NCI-H446 (cell line): ENCODE data around the gene ARHGEF4.

ENCODE experiments used
- DNase-seq, 2 experiments: peaks; one replicate each; lab custom pipeline; 2025; lab: John Stamatoyannopoulos, UW

The ARHGEF4 gene

GRCh38 chr2:130850788-130851623 is 14.3 kb downstream of the ARHGEF4 start:
- DNase-seq: no peak

DNA sequence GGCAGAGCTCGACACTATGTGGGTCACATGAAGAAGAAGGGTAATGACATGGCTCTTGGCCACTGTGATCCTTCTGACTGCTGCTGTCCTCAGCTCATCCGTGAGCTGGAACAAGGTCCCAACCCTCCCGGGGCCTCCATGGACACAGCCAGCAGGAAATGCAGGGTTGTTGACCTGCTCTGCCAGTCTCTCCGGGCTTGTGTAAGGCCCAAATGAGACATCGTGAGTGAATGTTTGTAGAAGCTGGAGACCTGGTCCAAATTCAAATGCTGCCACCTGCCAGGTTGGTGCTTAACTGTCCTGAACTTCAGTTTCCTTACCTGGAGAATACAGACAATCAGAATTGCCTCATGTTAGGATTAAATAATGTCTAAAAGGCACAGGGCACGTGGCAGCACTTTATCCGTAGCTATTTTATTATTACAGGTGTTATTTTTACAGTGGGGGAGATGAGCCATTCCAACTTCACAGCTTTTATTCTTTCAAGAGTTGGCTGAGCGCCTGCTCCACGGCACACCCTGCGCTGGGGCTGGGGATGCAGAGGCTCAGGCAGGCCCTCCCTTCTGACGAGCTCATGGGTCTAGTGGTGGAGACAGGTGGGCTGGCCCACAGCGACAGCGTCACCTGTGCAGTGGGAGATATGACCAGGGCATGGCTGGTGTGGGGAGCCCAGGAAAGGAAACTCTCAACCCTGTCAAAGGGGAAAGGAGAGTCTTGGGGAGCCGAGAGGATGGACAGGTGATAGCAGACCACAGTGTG is 15.1 kb downstream of the ARHGEF4 start:
- no peak for DNase-seq

DNA sequence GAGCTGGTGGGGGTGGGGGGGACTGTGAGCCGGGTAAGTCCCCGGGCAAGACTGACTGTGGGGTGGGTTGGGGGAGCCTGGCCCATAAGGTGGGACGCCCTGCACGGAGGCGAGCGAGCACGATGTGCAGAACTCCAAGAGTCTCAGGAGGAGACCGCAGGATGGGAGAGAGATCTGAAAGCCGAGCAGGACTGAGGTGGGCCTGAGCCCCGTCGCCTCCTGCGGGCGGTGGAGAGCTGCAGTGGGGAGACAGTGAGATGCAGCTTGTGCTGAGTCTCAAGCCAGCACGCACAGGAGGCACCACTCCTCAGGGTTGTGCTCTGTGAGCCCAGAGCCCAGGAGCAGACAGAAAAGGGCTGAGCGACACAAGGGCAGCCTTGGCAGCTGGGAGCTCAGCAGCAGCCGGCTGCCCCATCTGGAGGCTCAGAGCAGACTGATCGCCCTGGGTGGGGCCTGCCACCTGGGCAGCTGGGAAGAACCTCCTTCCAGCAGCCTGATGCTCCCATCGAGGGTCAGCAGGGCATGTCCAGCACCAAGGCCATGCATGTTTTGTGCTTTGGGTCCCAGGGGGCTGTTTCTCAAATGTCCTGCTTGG is 15.9 kb downstream of the ARHGEF4 start:
- DNase-seq: peak in 1 of 2 experiments; percentile 13

- DNase-seq: no peak
Measured at GRCh38 chr2:130853391-130853790, 16.7 kb downstream of the ARHGEF4 start.

GRCh38 chr2:130854301-130854700 is 17.6 kb downstream of the ARHGEF4 start:
- no peak for DNase-seq

DNA sequence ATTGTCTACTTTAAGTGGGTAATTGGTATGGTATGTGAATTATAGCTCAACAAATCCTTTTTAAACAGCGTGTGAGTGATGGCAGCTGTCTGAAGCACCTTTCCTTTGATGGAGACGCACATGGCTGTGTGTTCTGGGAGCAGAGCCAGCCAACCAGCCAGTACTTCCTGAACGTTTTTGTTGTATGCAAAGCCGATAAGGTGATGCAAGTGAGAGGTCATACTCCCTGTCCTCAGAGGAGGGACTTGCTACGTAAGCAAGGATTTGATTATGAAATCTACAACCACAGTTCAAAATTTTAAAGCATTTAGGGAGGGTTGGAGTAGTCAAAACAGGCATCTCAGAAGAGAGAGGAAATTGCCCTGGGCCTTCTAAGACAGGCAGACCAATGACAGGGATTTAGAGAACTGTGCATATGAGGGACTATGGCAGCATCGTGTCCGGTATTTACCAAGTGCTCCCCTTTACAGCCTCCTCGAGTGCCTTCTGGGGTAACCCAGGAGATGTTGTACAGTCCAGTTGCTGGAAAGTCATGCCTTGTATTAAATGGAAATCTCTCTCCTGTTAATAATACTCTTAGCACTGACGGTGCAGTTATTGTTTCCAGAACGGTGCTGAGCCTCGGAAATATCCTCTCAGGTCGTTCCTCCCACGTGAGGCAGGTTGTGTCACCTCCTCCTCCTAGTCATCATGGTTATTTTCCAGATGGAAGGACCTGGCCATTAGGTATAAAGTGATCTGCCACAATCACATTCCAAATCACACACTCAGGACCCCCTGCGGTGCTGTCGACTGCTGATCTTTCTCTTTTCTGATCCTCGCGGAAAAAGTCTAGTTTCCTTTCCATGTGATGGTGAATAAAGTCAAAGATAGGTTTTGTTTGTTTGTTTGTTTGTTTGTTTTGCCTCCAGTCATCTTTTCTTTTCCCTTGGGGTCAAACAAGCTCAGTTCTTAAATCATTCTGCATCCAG is 28.4 kb downstream of the ARHGEF4 start:
- DNase-seq: no peak

GRCh38 chr2:130869441-130870160 is 32.9 kb downstream of the ARHGEF4 start:
- no peak for DNase-seq

DNA sequence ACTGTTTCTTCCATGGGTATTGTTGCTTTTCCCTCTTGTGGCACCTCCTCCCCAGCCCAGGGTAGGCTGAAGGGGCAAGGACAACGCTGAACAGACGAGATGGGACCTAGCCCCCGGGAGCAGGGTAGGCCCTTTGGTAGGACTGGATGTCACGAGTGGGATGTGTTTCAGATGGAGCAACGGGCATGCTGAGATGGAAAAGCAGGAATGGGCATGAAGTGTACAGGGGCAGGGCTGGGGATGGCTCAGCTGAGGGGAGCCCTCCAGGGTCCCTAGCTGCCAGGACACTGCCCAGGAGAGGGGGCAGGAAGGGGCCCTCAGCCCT is 33.4 kb downstream of the ARHGEF4 start:
- no peak for DNase-seq

DNA sequence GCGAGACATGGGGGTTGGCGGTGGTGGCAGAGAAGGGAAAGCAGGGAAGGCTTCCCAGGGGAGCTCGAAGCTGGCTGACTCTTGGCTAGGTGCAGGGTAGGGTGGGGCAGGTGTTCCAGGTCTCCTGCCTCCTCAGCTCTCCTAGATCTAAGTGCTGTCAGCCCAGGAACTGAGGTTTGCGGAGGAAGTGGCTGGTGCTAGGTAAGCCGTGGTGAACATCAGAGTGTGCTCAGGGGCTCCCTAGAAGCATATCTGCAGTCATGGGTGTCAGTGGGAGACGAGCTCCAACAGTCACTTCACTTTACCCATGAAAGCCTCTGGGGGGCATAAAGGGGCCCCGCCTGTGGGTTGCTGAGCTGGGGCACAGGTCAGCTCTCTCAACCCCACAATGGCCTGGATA is 34.1 kb downstream of the ARHGEF4 start:
- DNase-seq: no peak

DNA sequence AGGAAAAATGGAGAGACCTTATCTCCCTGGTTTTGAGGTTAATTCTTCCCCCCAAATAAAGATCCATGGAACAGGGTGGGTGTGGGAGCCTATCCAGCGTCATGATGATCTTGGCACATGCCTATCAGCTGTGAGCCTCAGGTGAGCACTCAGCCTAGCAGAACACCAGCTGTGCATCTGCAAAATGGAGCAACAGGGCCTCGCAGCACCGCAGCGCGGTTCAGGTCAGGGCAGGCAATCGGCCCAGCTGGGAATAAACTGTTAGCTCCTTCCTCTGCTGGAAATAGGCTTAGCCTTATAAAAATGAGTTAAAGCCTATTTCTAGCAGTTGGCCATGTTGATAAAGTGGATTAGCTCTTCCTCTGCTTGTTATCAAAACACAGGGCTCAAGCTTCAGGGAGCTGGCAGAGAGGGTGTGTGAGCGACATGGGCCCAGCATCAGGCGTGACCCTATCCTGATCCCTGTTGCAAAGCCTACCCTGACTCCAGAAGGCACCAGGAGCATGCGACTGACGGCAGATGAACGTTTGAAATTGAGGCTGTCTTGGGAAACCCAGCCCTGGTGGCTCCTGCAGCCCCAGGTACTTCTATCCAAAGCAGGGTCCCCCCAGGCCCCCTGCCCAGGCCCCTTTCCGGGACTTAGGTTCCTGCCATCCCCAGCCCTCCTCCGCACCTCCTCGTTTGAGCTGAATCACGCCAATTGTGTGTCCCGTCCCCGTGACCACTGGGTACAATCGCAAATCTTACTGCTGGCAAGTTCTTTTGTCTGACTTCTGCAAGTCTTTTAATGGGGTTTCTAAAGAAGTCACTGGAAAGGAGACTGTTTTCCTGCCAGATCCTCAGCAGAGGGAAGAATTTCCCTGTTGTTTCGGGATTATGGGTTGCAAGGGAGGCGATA is 35.4 kb downstream of the ARHGEF4 start:
- no peak for DNase-seq

DNA sequence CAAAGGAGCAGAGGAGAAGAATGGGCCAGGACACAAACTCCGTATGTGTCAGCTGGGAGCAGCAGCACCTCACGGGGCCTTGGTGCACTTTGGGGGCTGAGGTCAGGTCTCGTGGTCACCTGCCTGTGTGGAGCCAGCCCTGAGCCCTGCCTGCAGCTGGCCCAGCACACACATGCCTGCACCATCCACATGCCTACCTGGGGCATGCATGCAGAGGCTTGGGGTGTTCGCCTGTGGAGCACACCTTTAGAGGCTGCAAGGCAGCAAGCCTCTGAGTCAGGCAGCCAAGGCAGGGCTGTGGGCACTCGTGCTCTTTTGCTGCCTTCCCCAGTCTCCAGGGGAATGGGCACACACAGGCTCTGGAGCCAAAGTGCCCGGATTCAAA is 36.0 kb downstream of the ARHGEF4 start:
- DNase-seq: no peak

DNA sequence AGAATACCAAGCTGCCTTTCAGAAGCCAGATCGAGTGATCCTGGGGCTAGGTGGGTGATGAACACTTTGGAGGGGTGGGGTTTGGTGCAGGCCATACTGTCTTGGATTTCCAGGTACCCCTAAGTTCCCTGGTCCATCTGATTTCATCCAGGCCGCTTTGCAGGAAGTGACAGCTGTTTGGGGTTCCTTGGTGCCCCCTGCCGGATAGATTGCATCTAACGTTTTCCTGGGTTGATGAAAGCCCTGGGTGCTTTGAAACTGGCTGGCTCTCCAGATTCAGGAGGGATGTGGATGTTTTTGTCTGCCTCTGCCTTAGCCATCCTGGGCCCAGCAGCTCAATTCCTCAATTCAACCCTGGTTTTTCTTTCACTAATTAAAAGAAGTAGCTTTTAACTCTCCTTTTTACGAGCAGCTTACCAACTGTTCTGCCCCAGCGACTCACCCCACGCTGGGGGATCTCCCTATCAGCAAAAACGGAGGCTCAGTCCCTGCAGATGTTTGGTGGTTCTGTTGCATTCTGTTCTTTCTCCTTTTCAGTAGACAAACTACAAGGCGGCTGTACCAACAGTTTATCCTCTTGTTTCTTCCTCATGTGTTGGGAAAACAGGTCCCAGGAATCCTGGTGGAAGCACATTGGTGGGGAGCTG is 37.1 kb downstream of the ARHGEF4 start:
- DNase-seq: peak; percentile 23 to 48

- no peak for DNase-seq
Measured at GRCh38 chr2:130874512-130874911, 37.8 kb downstream of the ARHGEF4 start.

- DNase-seq: no peak
Measured at GRCh38 chr2:130875935-130876334, 39.2 kb downstream of the ARHGEF4 start.

GRCh38 chr2:130877258-130877657 is 40.5 kb downstream of the ARHGEF4 start:
- no peak for DNase-seq

GRCh38 chr2:130878316-130878715 is 41.6 kb downstream of the ARHGEF4 start:
- no peak for DNase-seq

DNA sequence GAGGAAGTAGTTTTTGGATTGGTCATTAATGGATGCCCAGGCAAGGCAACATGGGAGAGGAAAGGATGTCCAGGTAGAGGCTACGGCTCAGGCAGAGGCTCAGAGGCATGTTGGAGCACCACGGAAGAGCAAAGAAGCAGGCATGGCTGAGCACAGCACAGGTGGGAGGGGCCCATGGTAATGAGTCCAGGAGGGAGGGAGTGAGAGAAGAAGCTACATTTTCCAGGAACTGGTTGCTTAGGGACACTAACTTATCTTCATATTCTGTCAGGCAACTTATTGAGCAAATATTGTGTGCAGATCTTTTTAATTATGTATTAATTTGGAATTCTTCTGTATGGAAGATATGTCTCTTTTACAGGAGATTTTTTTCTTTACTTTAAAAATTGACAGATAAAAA is 42.2 kb downstream of the ARHGEF4 start:
- DNase-seq: no peak

- DNase-seq: no peak
Measured at GRCh38 chr2:130882111-130882690, 45.5 kb downstream of the ARHGEF4 start.

DNA sequence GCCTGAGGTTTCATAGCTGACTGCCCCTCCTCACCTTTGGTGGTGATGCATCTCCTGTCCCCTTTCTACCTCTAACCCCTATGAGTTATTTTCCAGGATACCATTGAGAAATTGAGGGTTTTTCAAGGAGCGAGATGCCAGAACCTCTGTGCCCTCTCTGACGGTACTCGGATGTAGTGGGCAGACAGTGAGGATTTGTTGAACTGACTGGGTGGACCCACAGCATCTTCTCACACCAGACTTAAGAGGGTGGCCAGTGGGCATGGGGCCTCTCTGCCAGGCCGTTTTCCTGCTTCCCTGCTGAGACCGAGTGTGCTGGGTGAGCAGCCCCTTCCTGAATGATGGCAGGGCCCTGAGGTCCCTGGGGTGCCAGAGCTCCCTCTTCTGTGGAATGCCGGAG is 46.3 kb downstream of the ARHGEF4 start:
- no peak for DNase-seq
